WERI-Rb-1 (cell line): Measurements from ENCODE around the gene DDX19B.
"Not testable (repeated sequence)": the region's sequence is repeated elsewhere in the genome, so short reads cannot be mapped to it uniquely, and the experiment has no call there.

Experiments used
- DNase-seq: peaks from one replicate; pipeline ENCODE4 v3.0.0-alpha.2; 2020
- H3K27ac ChIP-seq: fragments of 250-450 bp; sonication (Bioruptor Pico); 2 replicates; pipeline ENCODE4 v1.5.1; 2020; ENCODE audit warnings: mild to moderate bottlenecking, moderate library complexity
- H3K27me3 ChIP-seq: fragments of 250-450 bp; sonication (Bioruptor Pico); 2 replicates; pipeline ENCODE4 v1.5.1; 2021; ENCODE audit warnings: mild to moderate bottlenecking, low read depth, moderate library complexity; ENCODE audit not compliant: insufficient read depth, severe bottlenecking
- H3K36me3 ChIP-seq: fragments of 250-450 bp; sonication (Bioruptor Pico); 2 replicates; pipeline ENCODE4 v1.5.1; 2020; ENCODE audit warnings: mild to moderate bottlenecking, moderate library complexity
- H3K4me3 ChIP-seq: 2 replicates; pipeline ENCODE4 v1.5.1; 2011; ENCODE audit warnings: low read depth, mild to moderate bottlenecking, control low read depth, low read length
- H3K9me3 ChIP-seq: fragments of 250-450 bp; sonication (Bioruptor Pico); 2 replicates; pipeline ENCODE4 v1.5.1; 2021; ENCODE audit warnings: mild to moderate bottlenecking, moderate library complexity; ENCODE audit not compliant: severe bottlenecking
- TF ChIP-seq, protein P1 (sequence below): IDR thresholded peaks from 2 replicates; pipeline ENCODE4 v1.5.1; 2011; ENCODE audit warnings: low read depth, mild to moderate bottlenecking, control low read depth, inconsistent platforms, low read length

The DDX19B gene

DNA sequence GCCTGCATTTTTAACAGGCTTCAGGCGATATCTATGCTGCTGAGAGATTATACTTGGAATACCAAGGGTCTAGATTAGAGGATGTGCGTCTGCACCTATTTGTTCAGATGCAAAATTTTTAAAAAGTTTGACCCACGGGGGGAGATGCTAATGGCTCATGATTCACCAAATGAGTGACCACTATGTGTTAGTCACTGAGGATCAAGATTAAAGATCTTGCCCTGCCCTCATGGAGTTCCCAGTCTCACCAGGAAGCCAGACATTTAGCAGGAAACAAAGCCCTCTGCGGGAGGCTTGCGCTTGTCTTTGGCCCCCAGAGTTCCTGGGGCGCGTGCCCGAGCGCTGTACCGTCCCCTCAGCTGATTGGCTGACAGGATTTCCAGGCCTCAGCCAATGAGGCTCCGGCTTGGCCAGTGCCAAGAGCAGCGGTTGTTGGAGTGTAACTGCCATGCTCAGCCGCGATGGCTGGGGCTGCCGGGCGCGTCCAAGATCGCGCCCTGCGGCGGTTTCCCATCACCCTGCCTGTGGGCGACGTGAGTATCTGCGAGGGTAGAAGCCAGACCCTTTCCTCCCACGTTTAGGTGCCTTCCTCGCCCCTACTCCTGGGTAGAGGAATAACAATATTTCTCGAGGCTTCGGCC lies 4.5 kb upstream of the DDX19B start:
- Histone ChIP-seq H3K27me3 (no peaks in the 10 kb centered on the region), H3K27ac (no peak overlapping the region), H3K4me3 (no peak overlapping the region), H3K9me3 (no peaks in the 10 kb centered on the region), H3K36me3 (no peaks in the 10 kb centered on the region)
- TF ChIP-seq, protein P1, sequence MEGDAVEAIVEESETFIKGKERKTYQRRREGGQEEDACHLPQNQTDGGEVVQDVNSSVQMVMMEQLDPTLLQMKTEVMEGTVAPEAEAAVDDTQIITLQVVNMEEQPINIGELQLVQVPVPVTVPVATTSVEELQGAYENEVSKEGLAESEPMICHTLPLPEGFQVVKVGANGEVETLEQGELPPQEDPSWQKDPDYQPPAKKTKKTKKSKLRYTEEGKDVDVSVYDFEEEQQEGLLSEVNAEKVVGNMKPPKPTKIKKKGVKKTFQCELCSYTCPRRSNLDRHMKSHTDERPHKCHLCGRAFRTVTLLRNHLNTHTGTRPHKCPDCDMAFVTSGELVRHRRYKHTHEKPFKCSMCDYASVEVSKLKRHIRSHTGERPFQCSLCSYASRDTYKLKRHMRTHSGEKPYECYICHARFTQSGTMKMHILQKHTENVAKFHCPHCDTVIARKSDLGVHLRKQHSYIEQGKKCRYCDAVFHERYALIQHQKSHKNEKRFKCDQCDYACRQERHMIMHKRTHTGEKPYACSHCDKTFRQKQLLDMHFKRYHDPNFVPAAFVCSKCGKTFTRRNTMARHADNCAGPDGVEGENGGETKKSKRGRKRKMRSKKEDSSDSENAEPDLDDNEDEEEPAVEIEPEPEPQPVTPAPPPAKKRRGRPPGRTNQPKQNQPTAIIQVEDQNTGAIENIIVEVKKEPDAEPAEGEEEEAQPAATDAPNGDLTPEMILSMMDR = no peak
- no peak for DNase-seq

DNA sequence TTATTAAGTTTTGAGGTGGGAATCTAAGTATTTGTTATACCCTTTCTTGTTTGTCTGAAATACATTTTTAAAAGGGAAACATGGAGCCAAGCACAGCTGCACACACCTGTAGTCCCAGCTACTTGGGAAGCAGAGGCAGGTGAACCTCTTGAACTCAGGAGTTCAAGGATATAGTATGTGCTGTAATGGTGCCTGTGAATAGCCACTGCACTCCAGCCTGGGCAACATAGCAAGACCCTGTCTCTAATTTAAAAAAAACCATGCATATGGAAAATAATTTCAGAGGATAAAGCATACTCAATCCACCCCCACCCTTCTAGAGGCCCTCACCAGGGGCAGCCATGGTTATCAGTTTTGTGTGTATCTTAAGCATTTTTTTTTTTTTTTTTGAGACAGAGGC lies 3.4 kb upstream of the DDX19B start:
- H3K36me3 ChIP-seq = peaks cover 2% of the 10 kb centered on the region
- TF ChIP-seq, protein P1 = no peak
- H3K27ac ChIP-seq = no peak overlapping the region
- no peaks in the 10 kb centered on the region for H3K9me3 ChIP-seq
- no peaks in the 10 kb centered on the region for H3K27me3 ChIP-seq
- no peak overlapping the region for H3K4me3 ChIP-seq
- DNase-seq = no peak

DNA sequence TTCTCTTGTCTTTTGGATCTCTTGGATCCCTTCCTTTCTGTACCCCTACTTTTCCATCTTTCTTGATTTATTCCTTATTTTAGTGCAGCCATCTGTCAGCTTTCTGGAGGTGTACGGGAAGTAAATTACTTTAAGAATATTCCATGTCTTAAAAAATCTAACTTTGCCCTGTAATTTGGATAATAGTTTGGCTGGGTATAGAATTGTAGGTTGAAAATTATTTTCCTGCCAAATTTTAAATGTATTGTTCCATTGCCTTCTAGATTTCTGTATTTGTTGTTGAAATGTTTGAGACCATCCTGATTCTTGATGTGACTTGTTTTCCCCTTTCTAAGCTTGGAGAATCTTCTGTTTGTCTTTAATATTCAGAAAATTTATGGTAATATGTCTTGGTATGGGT lies 2.1 kb downstream of the DDX19B start:
- Histone ChIP-seq H3K9me3 (peaks cover 5% of the 10 kb centered on the region), H3K4me3 (no peak overlapping the region), H3K36me3 (peaks cover 22% of the 10 kb centered on the region), H3K27me3 (no peaks in the 10 kb centered on the region), H3K27ac (no peak overlapping the region)
- DNase-seq = no peak
- TF ChIP-seq, protein P1 = no peak

DNA sequence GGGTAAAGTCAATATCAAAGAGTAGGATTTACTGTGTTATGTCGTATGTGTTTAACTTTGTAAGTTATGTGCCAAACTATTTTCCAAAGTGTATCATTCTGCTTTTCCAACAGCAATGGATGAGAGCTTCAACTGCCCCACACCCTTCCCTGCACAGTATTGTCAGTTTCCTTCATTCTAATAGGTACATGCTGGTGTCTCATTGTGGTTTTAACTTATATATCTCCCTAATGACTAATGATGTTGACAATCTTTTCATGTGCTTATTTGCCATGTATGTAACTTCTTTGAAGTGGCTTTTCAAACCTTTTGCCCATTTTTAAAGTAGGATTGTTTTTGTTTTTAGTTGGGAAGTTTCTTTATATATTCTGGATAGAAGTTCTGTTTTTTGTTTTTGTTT lies 3.8 kb downstream of the DDX19B start:
- H3K4me3 ChIP-seq = no peak overlapping the region
- peaks cover 22% of the 10 kb centered on the region for H3K36me3 ChIP-seq
- no peak for DNase-seq
- TF ChIP-seq, protein P1 = no peak
- no peaks in the 10 kb centered on the region for H3K27me3 ChIP-seq
- H3K27ac ChIP-seq = no peak overlapping the region
- H3K9me3 ChIP-seq = peaks cover 5% of the 10 kb centered on the region

DNA sequence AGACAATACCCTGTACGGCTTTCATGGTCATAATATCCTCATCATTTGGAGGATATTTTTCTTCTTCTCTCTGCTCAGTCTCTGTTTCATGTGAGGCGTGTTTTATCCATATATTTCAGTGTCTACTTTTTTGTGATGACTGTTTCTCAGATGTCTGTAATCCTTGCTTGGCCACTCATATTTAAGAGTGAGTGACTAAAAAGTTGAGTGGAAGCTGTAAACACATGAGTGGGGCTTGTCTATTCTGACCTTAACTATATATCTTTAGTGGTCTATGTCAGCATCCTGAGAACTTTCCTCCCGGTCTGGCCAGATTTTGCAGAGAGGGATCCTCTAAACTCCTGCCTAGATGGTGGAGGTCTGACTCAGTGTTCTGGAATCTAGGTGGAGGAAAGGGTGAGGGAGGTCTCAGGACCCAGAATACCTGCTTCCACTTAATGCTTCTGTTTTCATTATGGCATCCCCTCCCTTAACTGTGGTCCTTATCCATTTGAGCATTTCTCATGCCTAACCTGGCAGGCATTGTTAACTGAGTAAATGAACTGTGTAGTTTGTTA lies 6.0 kb downstream of the DDX19B start:
- H3K27ac ChIP-seq = no peak overlapping the region
- H3K27me3 ChIP-seq = no peaks in the 10 kb centered on the region
- H3K9me3 ChIP-seq = peaks cover 5% of the 10 kb centered on the region
- H3K4me3 ChIP-seq = no peak overlapping the region
- DNase-seq = no peak
- TF ChIP-seq, protein P1 = no peak
- peaks cover 22% of the 10 kb centered on the region for H3K36me3 ChIP-seq

DNA sequence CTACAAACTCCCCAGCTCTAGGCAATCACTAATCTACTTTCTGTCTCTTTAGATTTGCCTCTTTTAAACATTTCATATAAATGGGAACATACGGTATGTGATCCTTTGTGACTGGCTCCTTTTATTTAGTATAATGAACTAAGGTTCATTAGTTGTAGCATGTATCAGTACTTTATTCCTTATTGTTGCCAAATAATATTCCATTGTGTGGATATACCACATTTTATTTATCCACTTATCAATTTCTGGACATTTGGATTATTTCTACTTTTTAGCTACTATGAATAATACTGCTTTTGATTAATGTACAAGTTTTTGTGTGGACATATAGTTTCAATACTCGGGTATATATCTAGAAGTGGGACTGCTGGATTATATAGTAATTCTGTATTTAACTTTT lies 7.9 kb downstream of the DDX19B start:
- H3K27ac ChIP-seq = no peak overlapping the region
- TF ChIP-seq, protein P1 = no peak
- no peaks in the 10 kb centered on the region for H3K9me3 ChIP-seq
- no peak overlapping the region for H3K4me3 ChIP-seq
- no peaks in the 10 kb centered on the region for H3K27me3 ChIP-seq
- no peak for DNase-seq
- peaks cover 11% of the 10 kb centered on the region for H3K36me3 ChIP-seq

DNA sequence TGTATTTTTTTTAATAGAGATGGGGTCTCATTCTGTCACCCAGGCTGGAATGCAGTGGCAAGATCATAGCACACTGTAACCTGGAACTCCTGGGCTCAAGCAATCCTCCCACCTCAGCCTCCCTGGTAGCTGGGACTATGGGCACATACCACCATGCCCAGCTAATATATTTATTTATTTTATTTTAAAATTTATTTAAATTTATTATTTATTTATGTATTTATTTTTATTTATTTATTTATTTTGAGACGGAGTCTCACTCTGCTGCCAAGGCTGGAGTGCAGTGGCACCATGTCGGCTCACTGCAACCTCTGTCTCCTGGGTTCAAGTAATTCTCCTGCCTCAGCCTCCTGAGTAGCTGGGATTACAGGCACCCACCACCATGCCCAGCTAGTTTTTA lies 8.7 kb downstream of the DDX19B start:
- not testable (repeated sequence) for H3K27ac ChIP-seq, H3K4me3 ChIP-seq, H3K27me3 ChIP-seq, H3K9me3 ChIP-seq, DNase-seq, H3K36me3 ChIP-seq
